C4-2B (cell line): ENCODE results near the gene SH2D7.
A peak's percentile ranks its signal among the peaks of the same experiment; 100 is the strongest.

Experiments used
- H3K27ac ChIP-seq: fragments of 450-650 bp; 2 replicates; pipeline ENCODE4 v1.5.1; 2017
- CTCF ChIP-seq: fragments of 450-650 bp; conservative IDR thresholded peaks from 2 replicates; pipeline ENCODE4 v1.5.1; 2017; ENCODE audit warnings: mild to moderate bottlenecking
- ZFX ChIP-seq: fragments of 450-650 bp; IDR thresholded peaks from 2 replicates; pipeline ENCODE4 v1.6.1; 2017

Gene SH2D7

GRCh38 chr15:78105476-78106241 lies 13.3 kb downstream of the SH2D7 start:
- no peak for TF ChIP-seq CTCF
- no peak overlapping the region for H3K27ac ChIP-seq

GRCh38 chr15:78107471-78107870 lies 15.1 kb downstream of the SH2D7 start:
- TF ChIP-seq CTCF (no peak), ZFX (no peak)

GRCh38 chr15:78108300-78109084 lies 16.1 kb downstream of the SH2D7 start:
- TF ChIP-seq CTCF, result peak; percentile 98
- no peak for TF ChIP-seq ZFX
- no peak overlapping the region for H3K27ac ChIP-seq

More at GRCh38 chr15:78107471-78107870, 15.1 kb downstream of the SH2D7 start:
- no peak overlapping the region for H3K27ac ChIP-seq

- TF ChIP-seq CTCF (no peak), ZFX (no peak)
- no peak overlapping the region for H3K27ac ChIP-seq
These were observed 16.8 kb downstream of the SH2D7 start for GRCh38 chr15:78109156-78109555.

GRCh38 chr15:78110096-78110495 lies 17.7 kb downstream of the SH2D7 start:
- no peak overlapping the region for H3K27ac ChIP-seq
- no peak for TF ChIP-seq ZFX
- no peak for TF ChIP-seq CTCF

GRCh38 chr15:78110916-78111475 lies 18.6 kb downstream of the SH2D7 start:
- TF ChIP-seq CTCF (no peak), ZFX (no peak)

GRCh38 chr15:78111788-78112187 lies 19.4 kb downstream of the SH2D7 start:
- H3K27ac ChIP-seq, result no peak overlapping the region
- TF ChIP-seq CTCF (no peak), ZFX (no peak)

More at GRCh38 chr15:78110916-78111475, 18.6 kb downstream of the SH2D7 start:
- H3K27ac ChIP-seq, result no peak overlapping the region
